Measurements from ENCODE around the gene TSPAN7.

Gene TSPAN7

GRCh38 chrX:38594434-38594833, 33.1 kb downstream of the TSPAN7 start:
- Histone ChIP-seq H3K4me3 (ENCODE audit: low read depth, low read length) (no peak overlapping the region), H3K27ac (ENCODE audit: low read depth, low read length) (no peak overlapping the region), H3K9ac (ENCODE audit: low read length) (no peak overlapping the region), H3K27me3 (ENCODE audit: control insufficient read depth, insufficient read depth, low read length) (no peaks in the 10 kb centered on the region; the same call in 1 of the 2 replicates), H3K9me3 (ENCODE audit: control insufficient read depth, insufficient read depth, low read depth, low read length) (peaks cover 4% of the 10 kb centered on the region; the same call in 1 of the 2 replicates), H3K36me3 (ENCODE audit: control insufficient read depth, insufficient read depth, low read length) (no peaks in the 10 kb centered on the region), H3K4me1 (ENCODE audit: control insufficient read depth, insufficient read depth, low read length) (no peaks in the 10 kb centered on the region)

- Histone ChIP-seq H3K36me3 (ENCODE audit: control insufficient read depth, insufficient read depth, low read length) (no peaks in the 10 kb centered on the region), H3K4me1 (ENCODE audit: control insufficient read depth, insufficient read depth, low read length) (no peaks in the 10 kb centered on the region), H3K27ac (ENCODE audit: low read depth, low read length) (no peak overlapping the region), H3K27me3 (ENCODE audit: control insufficient read depth, insufficient read depth, low read length) (no peaks in the 10 kb centered on the region; the same call in 1 of the 2 replicates), H3K4me3 (ENCODE audit: low read depth, low read length) (no peak overlapping the region), H3K9me3 (ENCODE audit: control insufficient read depth, insufficient read depth, low read depth, low read length) (peaks cover 4% of the 10 kb centered on the region; the same call in 1 of the 2 replicates), H3K9ac (ENCODE audit: low read length) (no peak overlapping the region)
Observed at GRCh38 chrX:38595801-38596200, 34.5 kb downstream of the TSPAN7 start.

- Histone ChIP-seq H3K9ac (ENCODE audit: low read length) (no peak overlapping the region), H3K27ac (ENCODE audit: low read depth, low read length) (no peak overlapping the region), H3K4me3 (ENCODE audit: low read depth, low read length) (no peak overlapping the region), H3K9me3 (ENCODE audit: control insufficient read depth, insufficient read depth, low read depth, low read length) (peaks cover under 1% of the 10 kb centered on the region; the same call in 1 of the 2 replicates), H3K36me3 (ENCODE audit: control insufficient read depth, insufficient read depth, low read length) (no peaks in the 10 kb centered on the region), H3K27me3 (ENCODE audit: control insufficient read depth, insufficient read depth, low read length) (no peaks in the 10 kb centered on the region; the same call in 1 of the 2 replicates), H3K4me1 (ENCODE audit: control insufficient read depth, insufficient read depth, low read length) (no peaks in the 10 kb centered on the region)
Observed at GRCh38 chrX:38596939-38597338, 35.6 kb downstream of the TSPAN7 start.

GRCh38 chrX:38599796-38600755, 38.7 kb downstream of the TSPAN7 start:
- Histone ChIP-seq H3K9me3 (ENCODE audit: control insufficient read depth, insufficient read depth, low read depth, low read length) (no peaks in the 10 kb centered on the region), H3K36me3 (ENCODE audit: control insufficient read depth, insufficient read depth, low read length) (no peaks in the 10 kb centered on the region), H3K27ac (ENCODE audit: low read depth, low read length) (no peak overlapping the region), H3K9ac (ENCODE audit: low read length) (no peak overlapping the region), H3K27me3 (ENCODE audit: control insufficient read depth, insufficient read depth, low read length) (no peaks in the 10 kb centered on the region; the same call in 1 of the 2 replicates), H3K4me1 (ENCODE audit: control insufficient read depth, insufficient read depth, low read length) (no peaks in the 10 kb centered on the region), H3K4me3 (ENCODE audit: low read depth, low read length) (no peak overlapping the region)

- Histone ChIP-seq H3K9ac (ENCODE audit: low read length) (no peak overlapping the region), H3K36me3 (ENCODE audit: control insufficient read depth, insufficient read depth, low read length) (no peaks in the 10 kb centered on the region), H3K27me3 (ENCODE audit: control insufficient read depth, insufficient read depth, low read length) (no peaks in the 10 kb centered on the region; the same call in 1 of the 2 replicates)
Observed at GRCh38 chrX:38601866-38602265, 40.5 kb downstream of the TSPAN7 start.

GRCh38 chrX:38606821-38607220, 45.5 kb downstream of the TSPAN7 start:
- no peak overlapping the region for H3K9ac ChIP-seq (ENCODE audit: low read length)
- H3K27me3 ChIP-seq (ENCODE audit: control insufficient read depth, insufficient read depth, low read length) = no peaks in the 10 kb centered on the region; the same call in 1 of the 2 replicates
- no peak overlapping the region for H3K4me3 ChIP-seq (ENCODE audit: low read depth, low read length)

More at GRCh38 chrX:38601866-38602265, 40.5 kb downstream of the TSPAN7 start:
- Histone ChIP-seq H3K4me3 (ENCODE audit: low read depth, low read length) (no peak overlapping the region), H3K4me1 (ENCODE audit: control insufficient read depth, insufficient read depth, low read length) (no peaks in the 10 kb centered on the region), H3K27ac (ENCODE audit: low read depth, low read length) (no peak overlapping the region), H3K9me3 (ENCODE audit: control insufficient read depth, insufficient read depth, low read depth, low read length) (no peaks in the 10 kb centered on the region)

GRCh38 chrX:38607976-38608375, 46.6 kb downstream of the TSPAN7 start:
- H3K4me1 ChIP-seq (ENCODE audit: control insufficient read depth, insufficient read depth, low read length) = peaks cover 7% of the 10 kb centered on the region
- no peaks in the 10 kb centered on the region for H3K9me3 ChIP-seq (ENCODE audit: control insufficient read depth, insufficient read depth, low read depth, low read length)
- no peak overlapping the region for H3K9ac ChIP-seq (ENCODE audit: low read length)
- H3K4me3 ChIP-seq (ENCODE audit: low read depth, low read length) = no peak overlapping the region
- no peaks in the 10 kb centered on the region for H3K36me3 ChIP-seq (ENCODE audit: control insufficient read depth, insufficient read depth, low read length)
- no peak overlapping the region for H3K27ac ChIP-seq (ENCODE audit: low read depth, low read length)
- H3K27me3 ChIP-seq (ENCODE audit: control insufficient read depth, insufficient read depth, low read length) = no peaks in the 10 kb centered on the region; the same call in 1 of the 2 replicates

More at GRCh38 chrX:38606821-38607220, 45.5 kb downstream of the TSPAN7 start:
- H3K9me3 ChIP-seq (ENCODE audit: control insufficient read depth, insufficient read depth, low read depth, low read length) = no peaks in the 10 kb centered on the region
- no peaks in the 10 kb centered on the region for H3K36me3 ChIP-seq (ENCODE audit: control insufficient read depth, insufficient read depth, low read length)
- H3K27ac ChIP-seq (ENCODE audit: low read depth, low read length) = no peak overlapping the region
- H3K4me1 ChIP-seq (ENCODE audit: control insufficient read depth, insufficient read depth, low read length) = peaks cover 7% of the 10 kb centered on the region

GRCh38 chrX:38610849-38611248, 49.5 kb downstream of the TSPAN7 start:
- Histone ChIP-seq H3K9ac (ENCODE audit: low read length) (no peak overlapping the region), H3K9me3 (ENCODE audit: control insufficient read depth, insufficient read depth, low read depth, low read length) (no peaks in the 10 kb centered on the region), H3K4me1 (ENCODE audit: control insufficient read depth, insufficient read depth, low read length) (peaks cover 7% of the 10 kb centered on the region), H3K27ac (ENCODE audit: low read depth, low read length) (no peak overlapping the region), H3K36me3 (ENCODE audit: control insufficient read depth, insufficient read depth, low read length) (no peaks in the 10 kb centered on the region), H3K27me3 (ENCODE audit: control insufficient read depth, insufficient read depth, low read length) (no peaks in the 10 kb centered on the region; the same call in 1 of the 2 replicates), H3K4me3 (ENCODE audit: low read depth, low read length) (no peak overlapping the region)

- Histone ChIP-seq H3K27ac (ENCODE audit: low read depth, low read length) (no peak overlapping the region), H3K36me3 (ENCODE audit: control insufficient read depth, insufficient read depth, low read length) (no peaks in the 10 kb centered on the region), H3K9ac (ENCODE audit: low read length) (no peak overlapping the region), H3K4me3 (ENCODE audit: low read depth, low read length) (no peak overlapping the region), H3K27me3 (ENCODE audit: control insufficient read depth, insufficient read depth, low read length) (no peaks in the 10 kb centered on the region; the same call in 1 of the 2 replicates), H3K9me3 (ENCODE audit: control insufficient read depth, insufficient read depth, low read depth, low read length) (no peaks in the 10 kb centered on the region), H3K4me1 (ENCODE audit: control insufficient read depth, insufficient read depth, low read length) (peaks cover 7% of the 10 kb centered on the region)
Observed at GRCh38 chrX:38612281-38612680, 50.9 kb downstream of the TSPAN7 start.

GRCh38 chrX:38614485-38614884, 53.1 kb downstream of the TSPAN7 start:
- Histone ChIP-seq H3K9ac (ENCODE audit: low read length) (no peak overlapping the region), H3K4me1 (ENCODE audit: control insufficient read depth, insufficient read depth, low read length) (peaks cover 7% of the 10 kb centered on the region), H3K4me3 (ENCODE audit: low read depth, low read length) (no peak overlapping the region), H3K27ac (ENCODE audit: low read depth, low read length) (no peak overlapping the region), H3K36me3 (ENCODE audit: control insufficient read depth, insufficient read depth, low read length) (no peaks in the 10 kb centered on the region), H3K9me3 (ENCODE audit: control insufficient read depth, insufficient read depth, low read depth, low read length) (no peaks in the 10 kb centered on the region), H3K27me3 (ENCODE audit: control insufficient read depth, insufficient read depth, low read length) (no peaks in the 10 kb centered on the region; the same call in 1 of the 2 replicates)

- Histone ChIP-seq H3K27me3 (ENCODE audit: control insufficient read depth, insufficient read depth, low read length) (peaks cover 3% of the 10 kb centered on the region; the same call in 1 of the 2 replicates), H3K36me3 (ENCODE audit: control insufficient read depth, insufficient read depth, low read length) (no peaks in the 10 kb centered on the region), H3K4me1 (ENCODE audit: control insufficient read depth, insufficient read depth, low read length) (no peaks in the 10 kb centered on the region), H3K4me3 (ENCODE audit: low read depth, low read length) (no peak overlapping the region), H3K9me3 (ENCODE audit: control insufficient read depth, insufficient read depth, low read depth, low read length) (no peaks in the 10 kb centered on the region), H3K9ac (ENCODE audit: low read length) (no peak overlapping the region), H3K27ac (ENCODE audit: low read depth, low read length) (no peak overlapping the region)
Observed at GRCh38 chrX:38616904-38617303, 55.6 kb downstream of the TSPAN7 start.
